Ovary (tissue), 9 donors: ENCODE data around the gene PIEZO1. TPM values are rescaled to one million over a fixed set of nuclear protein-coding genes. Genes with fewer than 3 reads are reported as not detected.

Source experiments
- DNase-seq, 5 donors: peaks; one replicate each; pipeline ENCODE4 v3.0.0-alpha.2; 2019 to 2020
- H3K27ac ChIP-seq, 2 donors: fragments of 200-600 bp; one replicate each; pipeline versions ENCODE4 v1.5.1 to v1.8.0; 2019 to 2022
- H3K27me3 ChIP-seq: fragments of 200-600 bp; one replicate; pipeline ENCODE4 v1.8.0; 2022
- H3K36me3 ChIP-seq: fragments of 200-600 bp; sonication (generic); one replicate; pipeline ENCODE4 v1.5.1; 2019
- H3K4me1 ChIP-seq: one replicate; pipeline ENCODE4 v1.8.1; 2013; ENCODE audit warnings: mild to moderate bottlenecking, moderate library complexity; ENCODE audit not compliant: insufficient read depth
- H3K4me3 ChIP-seq: fragments of 200-600 bp; sonication (generic); one replicate; pipeline ENCODE4 v1.5.1; 2017
- H3K9me3 ChIP-seq, 2 donors: fragments of 200-600 bp in 1 of 2; sonication (generic) in 1 of 2; one replicate each; pipeline versions ENCODE4 v1.5.1 to v1.8.1; 2013 to 2019; ENCODE audit warnings: mild to moderate bottlenecking in 1 of 2, moderate library complexity in 1 of 2
- CTCF ChIP-seq, 3 donors: fragments of 450-650 bp in 2 of 3; fragments of 200-600 bp in 1 of 3; IDR thresholded peaks; one replicate each; pipeline versions ENCODE4 v1.5.1 to v1.8.0; 2016 to 2022; ENCODE audit warnings: antibody characterized with exemption in 3 of 3, mild to moderate bottlenecking in 1 of 3
- EP300 ChIP-seq: sonication (generic); formaldehyde crosslinking; IDR thresholded peaks from one replicate; pipeline ENCODE4 v1.6.1; 2017; ENCODE audit warnings: antibody characterized with exemption
- POLR2A ChIP-seq: fragments of 450-650 bp; IDR thresholded peaks from one replicate; pipeline ENCODE4 v1.6.1; 2017; ENCODE audit warnings: antibody characterized with exemption, mild to moderate bottlenecking, moderate library complexity
- WGBS, 3 donors: extraction: QIAGEN DNeasy Blood & Tissue Kit in 1 of 3; methylation state at CpG; one replicate each; pipeline versions ENCODE4 v1.1.5 to v1.1.7; 2013 to 2017; 5-methylcytosine and 5-hydroxymethylcytosine counted together
- intact Hi-C, 4 donors: fragments of 100-400 bp; cut with DNase I; formaldehyde crosslinking; loops; one replicate each; pipeline versions ENCODE4 v1.11.0 to v1.15.1; 2022 to 2023
- polyA plus RNA-seq, 2 donors: library from polyadenylated mRNA; stranded (reverse); fragments of 200-250 nt in 1 of 2; fragments of 350-450 nt in 1 of 2; fragmentation: Illumina TruSeq in 1 of 2; extraction: RNeasy Lipid Tissue Mini Kit (QIAGEN cat#74804) in 1 of 2; gene quantifications; one replicate each; pipeline ENCODE4 v1.2.3, GENCODE V29; 2013 to 2014
- total RNA-seq, 7 donors: library from RNA; depleted of rRNA in 2 of 7; stranded (reverse); fragments of >200 nt in 2 of 7; fragmentation: NEBNext Ultra II Directional in 3 of 7; extraction: Animal tissue kit (Norgen Biotek cat#: 25700) in 3 of 7; gene quantifications; one replicate each; pipeline versions ENCODE4 v1.1.0 to v1.2.4, GENCODE V29; 2016 to 2023
- donor health status: DM: no; HTN: no; CAD: no; lungs with moderate emphysema.
- donor health status: DM: no; HTN: no; CAD: no.
- donor health status: Bipolar disorder and iron deficiency.
- donor health status: DM: yes; HTN: yes; CAD: no.
- donor health status: DM: no; HTN: no; CAD: no.
- donor health status: DM: yes; HTN: yes; CAD: no.

The PIEZO1 gene
- total and polyA plus RNA-seq, 9 donors: 13.0 to 93.5 (median 49.1) TPM

DNA sequence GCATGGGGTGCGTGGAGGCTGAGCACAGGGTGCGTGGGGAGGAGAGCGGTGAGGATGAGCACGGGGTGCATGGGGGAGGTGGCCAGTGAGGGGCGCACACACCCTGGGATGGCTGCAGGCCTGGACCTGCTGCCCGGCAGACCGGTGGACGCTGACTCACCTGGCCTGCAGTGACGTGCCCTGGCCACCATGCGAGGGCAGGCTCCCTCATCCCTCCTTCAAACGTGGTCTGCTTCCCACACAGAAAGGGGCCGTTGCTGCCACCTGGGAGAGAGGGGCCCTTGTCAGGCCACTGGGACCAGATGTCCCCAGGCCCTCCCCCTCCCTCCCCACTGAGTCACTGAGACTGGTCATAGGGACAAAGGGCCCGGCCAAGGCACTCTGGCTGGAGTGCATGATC is 46.8 kb upstream of the PIEZO1 start:
- DNase-seq: no peak
- H3K4me3 ChIP-seq: no peak overlapping the region
- TF ChIP-seq EP300 (no peak), POLR2A (no peak), CTCF (IDR thresholded peaks at IDR 0.05) (no peak)
- H3K27me3 ChIP-seq: no peaks in the 10 kb centered on the region
- WGBS, 3 donors: 80 to 82% (median 80%) methylated on average over 5 to 13 of the region's 13 CpGs
- no peaks in the 10 kb centered on the region for H3K4me1 ChIP-seq
- no peaks in the 10 kb centered on the region for H3K36me3 ChIP-seq
- no peak overlapping the region for H3K27ac ChIP-seq
- intact Hi-C loops: no loop called here
- H3K9me3 ChIP-seq: no peaks in the 10 kb centered on the region

- Histone ChIP-seq H3K4me1 (no peaks in the 10 kb centered on the region), H3K36me3 (no peaks in the 10 kb centered on the region), H3K27ac (no peak overlapping the region), H3K27me3 (no peaks in the 10 kb centered on the region), H3K9me3 (no peaks in the 10 kb centered on the region), H3K4me3 (no peak overlapping the region)
- TF ChIP-seq EP300: no peak
- no peak for TF ChIP-seq POLR2A
- no peak for TF ChIP-seq CTCF (IDR thresholded peaks at IDR 0.05)
- no peak for DNase-seq
- WGBS, 3 donors: 90 to 95% (median 91%) methylated on average over 14 of the region's 14 CpGs
- intact Hi-C loops: no loop called here
Measured at GRCh38 chr16:88830783-88831182, 45.8 kb upstream of the PIEZO1 start.

GRCh38 chr16:88830258-88830657 is 45.2 kb upstream of the PIEZO1 start:
- DNase-seq: peak in 3 of 5 donors; percentile 62 to 73 (median 65)
- 39 to 45% (median 44%) methylated on average over 11 of the region's 11 CpGs for WGBS, 3 donors
- Histone ChIP-seq H3K9me3 (no peaks in the 10 kb centered on the region), H3K4me3 (no peak overlapping the region), H3K27me3 (no peaks in the 10 kb centered on the region), H3K4me1 (no peaks in the 10 kb centered on the region), H3K27ac (no peak overlapping the region), H3K36me3 (no peaks in the 10 kb centered on the region)
- TF ChIP-seq CTCF (IDR thresholded peaks at IDR 0.05) (no peak), EP300 (no peak), POLR2A (no peak)
- intact Hi-C loops: no loop called here

DNA sequence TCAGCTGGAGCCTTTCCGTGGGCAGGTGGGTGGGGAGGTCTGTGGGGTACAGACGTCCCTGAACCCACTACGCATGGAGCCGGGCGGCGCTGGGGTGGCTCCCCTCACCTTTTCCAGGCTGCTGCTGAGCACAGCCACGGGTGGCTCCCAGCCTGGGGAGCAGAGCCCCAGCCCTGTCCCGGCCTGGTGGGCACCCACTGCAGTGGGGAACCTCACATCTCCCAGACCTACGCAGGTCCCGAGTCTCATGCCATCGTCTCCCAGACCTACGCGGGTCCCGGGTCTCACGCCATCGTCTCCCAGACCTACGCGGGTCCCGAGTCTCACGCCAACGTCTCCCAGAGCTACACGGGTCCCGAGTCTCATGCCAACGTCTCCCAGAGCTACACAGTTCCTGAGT is 43.7 kb upstream of the PIEZO1 start:
- Histone ChIP-seq H3K4me1 (no peaks in the 10 kb centered on the region), H3K36me3 (no peaks in the 10 kb centered on the region), H3K27me3 (no peaks in the 10 kb centered on the region), H3K9me3 (no peaks in the 10 kb centered on the region), H3K27ac (no peak overlapping the region), H3K4me3 (no peak overlapping the region)
- DNase-seq: no peak
- no peak for TF ChIP-seq CTCF (IDR thresholded peaks at IDR 0.05)
- TF ChIP-seq POLR2A: no peak
- no peak for TF ChIP-seq EP300
- WGBS, 3 donors: 84 to 91% (median 84%) methylated on average over 24 of the region's 24 CpGs
- intact Hi-C loops: no loop called here

- intact Hi-C loops: no loop called here
- Histone ChIP-seq H3K27me3 (no peaks in the 10 kb centered on the region), H3K4me1 (no peaks in the 10 kb centered on the region), H3K9me3 (no peaks in the 10 kb centered on the region), H3K36me3 (no peaks in the 10 kb centered on the region), H3K27ac (no peak overlapping the region), H3K4me3 (no peak overlapping the region)
- 90 to 94% (median 91%) methylated on average over 19 to 21 of the region's 21 CpGs for WGBS, 3 donors
- TF ChIP-seq EP300 (no peak), POLR2A (no peak), CTCF (IDR thresholded peaks at IDR 0.05) (no peak)
- no peak for DNase-seq
Measured at GRCh38 chr16:88827727-88828126, 42.7 kb upstream of the PIEZO1 start.
